Measurements from ENCODE around the gene PTPRD.

The PTPRD gene

DNA sequence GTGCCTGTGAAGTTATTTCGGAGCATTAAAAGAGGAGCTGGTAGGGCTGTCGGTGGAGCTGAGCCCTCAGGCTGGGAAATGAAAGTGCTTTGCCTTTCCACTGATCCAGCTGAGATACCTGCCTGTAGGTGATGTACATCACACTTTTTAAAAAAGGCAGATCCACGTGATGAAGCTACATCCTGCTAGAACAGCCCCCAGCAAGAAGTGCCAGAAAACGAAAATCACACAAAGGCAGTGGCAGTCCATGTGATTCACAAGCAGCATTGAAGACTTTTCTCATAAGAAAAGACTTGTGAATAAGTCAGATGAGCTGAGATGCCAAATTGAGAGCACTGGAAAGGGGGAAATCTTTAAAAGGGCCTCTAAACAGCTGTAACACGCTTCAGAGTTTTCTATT, 765.1 kb downstream of the PTPRD start:
- no peak for DNase-seq

DNA sequence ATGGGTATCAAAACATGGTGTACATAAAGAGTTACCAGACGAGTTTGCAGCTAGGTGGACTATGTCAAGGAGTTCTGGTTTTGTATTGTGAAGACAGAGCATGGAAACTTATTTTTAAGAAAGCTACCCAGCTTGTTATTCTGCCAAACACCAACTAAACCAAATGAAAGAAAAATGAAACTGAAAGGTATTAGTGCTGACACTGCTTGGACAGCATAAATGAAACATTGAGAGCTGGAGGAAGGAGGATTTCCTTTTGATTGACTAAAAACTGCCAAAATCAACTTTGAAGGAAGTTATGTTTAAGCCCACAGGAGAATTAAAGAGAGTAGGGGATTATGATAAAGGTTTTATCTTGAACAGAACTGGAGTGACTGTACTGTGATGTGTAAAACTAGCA, 766.2 kb downstream of the PTPRD start:
- DNase-seq = no peak

GRCh38 chr9:9820436-9820835, 792.4 kb downstream of the PTPRD start:
- no peak for DNase-seq

- no peak for DNase-seq
Measured at GRCh38 chr9:9819886-9820285, 792.9 kb downstream of the PTPRD start.

GRCh38 chr9:9817176-9817575, 795.6 kb downstream of the PTPRD start:
- no peak for DNase-seq

DNA sequence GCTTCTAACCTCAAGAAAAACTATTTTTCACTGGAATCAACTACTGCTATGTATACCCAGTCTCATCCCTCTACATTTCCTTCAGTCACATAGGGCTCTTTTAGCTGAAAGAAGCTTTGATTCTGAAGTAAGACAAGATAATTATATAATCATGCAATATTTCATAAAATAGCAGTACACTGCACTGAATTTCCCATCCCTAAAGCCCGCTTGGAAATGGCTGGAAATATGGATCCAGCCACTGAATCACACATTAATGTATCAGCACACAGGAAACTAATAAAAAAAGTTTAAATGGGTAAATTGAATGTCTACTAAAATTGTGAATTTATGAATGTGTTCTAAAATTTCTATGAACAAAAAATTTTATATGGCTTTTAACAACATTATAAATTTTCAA, 808.7 kb downstream of the PTPRD start:
- no peak for DNase-seq

DNA sequence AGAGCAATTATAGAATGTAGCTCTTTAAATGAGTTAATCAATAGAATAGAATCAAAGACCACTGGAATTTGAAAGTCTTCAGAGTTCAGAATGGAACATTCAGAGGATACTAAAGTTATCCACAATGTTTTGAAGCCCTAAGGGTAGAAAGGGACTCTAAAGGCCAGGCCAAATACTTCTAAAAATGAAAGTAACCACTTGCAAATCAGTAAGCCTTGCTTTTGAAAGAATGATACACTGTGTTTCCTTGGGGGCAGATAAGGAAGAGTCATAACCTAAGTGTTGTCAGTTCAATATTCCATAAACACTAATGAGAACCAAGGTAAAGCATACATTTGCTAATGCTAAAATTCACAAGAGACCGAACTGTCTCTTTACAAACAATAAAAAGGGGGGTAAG, 813.5 kb downstream of the PTPRD start:
- no peak for DNase-seq

DNA sequence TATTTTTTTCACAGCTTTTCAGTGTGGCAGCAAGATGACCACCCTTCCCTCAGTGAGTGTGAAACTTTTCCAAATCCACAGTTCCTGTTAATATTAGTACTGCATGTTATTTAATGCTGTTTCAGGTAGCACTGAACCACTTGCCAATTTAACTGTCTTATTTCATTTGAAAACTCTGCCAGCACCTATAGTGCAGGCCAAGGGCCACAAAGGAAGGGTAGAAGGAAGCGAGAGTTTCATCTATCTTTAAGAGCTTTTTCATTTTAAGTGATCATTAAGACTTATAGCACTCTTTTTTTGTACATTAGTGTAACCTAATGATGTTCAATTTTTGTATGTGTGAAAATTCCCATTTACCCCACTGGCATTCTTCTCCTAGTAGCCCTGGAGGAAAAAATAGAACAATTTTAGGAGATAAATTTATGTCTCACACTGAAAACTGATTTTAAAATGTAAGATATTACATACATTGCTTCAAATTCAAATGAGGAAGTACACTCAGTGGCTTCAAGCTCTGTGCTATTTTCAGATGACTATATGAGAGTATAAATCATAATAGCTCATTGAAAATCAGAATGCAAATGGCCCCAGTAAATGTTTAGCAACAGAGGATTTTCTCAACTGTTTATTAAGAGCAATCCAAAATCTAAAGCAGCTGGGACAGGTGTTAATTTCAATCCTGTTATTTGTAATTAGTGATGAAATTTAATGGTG, 820.5 kb downstream of the PTPRD start:
- no peak for DNase-seq

DNA sequence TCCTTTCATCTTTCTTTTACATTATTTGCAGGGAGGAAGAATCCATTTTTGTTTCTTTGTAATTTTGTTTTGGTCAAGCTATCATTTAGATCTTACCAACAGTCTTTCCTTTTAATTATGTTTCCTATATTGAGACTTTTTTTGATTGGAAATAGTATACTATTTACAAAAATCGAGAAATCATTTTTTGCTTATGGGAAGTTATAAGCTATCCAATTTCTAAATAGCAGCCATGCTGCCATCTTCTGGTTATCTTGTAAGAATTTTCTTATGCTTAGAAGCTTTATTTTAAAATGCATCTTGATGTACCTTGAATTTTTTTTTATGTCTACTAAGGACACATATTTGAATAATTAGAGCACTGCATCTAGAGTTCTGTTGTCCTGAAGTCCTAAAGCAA, 821.2 kb downstream of the PTPRD start:
- peak in 1 of 2 experiments; percentile 44 for DNase-seq

GRCh38 chr9:9790216-9790872, 822.5 kb downstream of the PTPRD start:
- DNase-seq = peak; percentile 75 to 84

- DNase-seq = no peak
Measured at GRCh38 chr9:9783711-9784110, 829.1 kb downstream of the PTPRD start.

- no peak for DNase-seq
Measured at GRCh38 chr9:9783211-9783610, 829.6 kb downstream of the PTPRD start.

- no peak for DNase-seq
Measured at GRCh38 chr9:9778293-9778692, 834.5 kb downstream of the PTPRD start.

DNA sequence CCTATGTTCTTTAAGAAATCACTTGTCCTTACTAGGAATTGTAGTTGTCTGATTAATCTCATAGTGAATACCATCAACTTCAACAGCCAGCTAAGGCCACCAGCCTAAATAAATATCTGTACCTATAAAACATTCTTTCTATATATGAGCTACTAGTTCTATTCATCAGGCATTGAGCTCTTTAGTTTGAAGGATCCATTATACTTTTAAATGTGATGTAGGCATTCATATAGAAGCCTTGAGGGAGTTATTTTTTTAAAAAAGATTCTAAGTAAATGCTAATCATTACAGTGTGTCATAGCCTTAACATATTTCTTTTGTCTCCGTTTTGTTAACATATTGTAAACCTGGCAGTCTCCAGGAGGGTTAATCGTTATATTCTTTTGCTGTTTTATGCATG, 838.3 kb downstream of the PTPRD start:
- no peak for DNase-seq

DNA sequence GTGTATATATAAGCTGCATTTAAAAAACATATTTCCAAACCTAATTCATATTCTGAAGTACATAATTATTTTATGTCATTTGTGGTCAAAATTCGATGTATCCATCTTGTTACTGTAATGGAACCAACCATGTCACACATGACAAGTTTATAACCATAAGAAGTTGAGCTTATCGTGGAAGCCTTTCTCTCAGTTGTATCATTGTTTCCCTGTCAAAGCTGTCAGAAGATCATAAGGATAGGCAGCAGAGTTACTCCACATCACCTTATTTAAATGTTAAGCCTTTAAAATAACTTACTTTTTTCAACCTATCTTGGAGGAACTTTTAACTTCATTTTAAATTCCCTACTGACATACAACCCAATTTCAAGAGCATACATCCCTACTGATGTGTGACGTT, 841.5 kb downstream of the PTPRD start:
- DNase-seq = no peak

DNA sequence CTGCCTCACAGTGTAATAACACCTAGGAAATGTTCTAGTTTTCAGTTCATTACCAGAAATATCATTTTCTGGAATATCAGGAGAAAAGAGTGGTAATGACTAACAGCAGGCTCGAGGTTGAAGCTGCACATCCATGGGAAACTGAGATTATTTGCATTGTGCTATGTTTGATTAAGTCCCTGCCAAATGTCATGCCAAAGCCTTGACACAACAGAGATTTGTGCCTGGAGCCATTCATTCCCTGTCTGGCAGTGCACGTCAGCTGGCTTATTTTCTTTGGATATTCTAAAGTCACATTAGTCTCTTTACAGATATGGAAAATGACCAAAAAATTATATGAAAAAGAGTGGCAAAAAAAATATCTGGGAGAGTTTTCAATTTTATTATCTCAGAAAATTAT, 848.0 kb downstream of the PTPRD start:
- DNase-seq = peak in 1 of 2 experiments; percentile 45

GRCh38 chr9:9754186-9754585, 858.6 kb downstream of the PTPRD start:
- DNase-seq = no peak

DNA sequence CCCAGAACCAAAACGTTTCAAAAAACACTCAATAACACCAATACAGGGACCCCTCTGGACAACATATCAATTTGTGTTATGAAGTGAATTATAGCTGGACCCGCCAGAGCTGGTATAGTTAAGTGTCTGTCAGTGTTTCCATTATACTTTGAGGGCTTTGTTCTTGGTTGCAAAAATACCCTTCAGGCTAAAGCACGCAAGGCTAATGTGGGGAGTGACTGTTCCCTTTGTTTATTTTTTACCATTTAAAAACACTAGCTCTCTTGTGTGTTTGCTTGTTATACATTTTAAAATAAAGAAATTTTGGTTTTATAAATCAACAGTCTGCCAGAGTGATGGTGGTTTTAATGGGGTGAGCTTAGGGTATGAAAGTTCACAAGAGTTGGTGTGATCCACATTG, 859.5 kb downstream of the PTPRD start:
- no peak for DNase-seq

- DNase-seq = no peak
Measured at GRCh38 chr9:9752722-9753121, 860.1 kb downstream of the PTPRD start.

DNA sequence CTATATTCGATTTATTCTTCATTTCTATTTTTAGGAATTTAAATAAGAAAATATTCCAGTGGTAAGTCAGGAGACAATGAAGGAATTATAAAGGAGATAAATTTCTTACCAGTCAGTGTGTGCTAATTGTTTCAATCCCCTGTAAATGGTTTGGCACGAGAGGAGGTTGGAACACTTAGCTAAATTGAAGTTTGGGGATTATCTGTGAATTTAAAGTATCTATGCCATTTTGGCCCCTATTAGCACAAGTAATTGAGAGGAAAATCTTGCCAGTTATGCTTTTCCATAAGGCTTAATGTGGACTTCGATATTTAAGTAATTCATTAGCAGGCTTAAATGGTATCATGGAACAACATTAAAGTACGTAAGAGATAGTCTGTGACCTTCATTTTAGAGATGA, 860.8 kb downstream of the PTPRD start:
- DNase-seq = no peak

GRCh38 chr9:9750719-9751118, 862.1 kb downstream of the PTPRD start:
- no peak for DNase-seq

DNA sequence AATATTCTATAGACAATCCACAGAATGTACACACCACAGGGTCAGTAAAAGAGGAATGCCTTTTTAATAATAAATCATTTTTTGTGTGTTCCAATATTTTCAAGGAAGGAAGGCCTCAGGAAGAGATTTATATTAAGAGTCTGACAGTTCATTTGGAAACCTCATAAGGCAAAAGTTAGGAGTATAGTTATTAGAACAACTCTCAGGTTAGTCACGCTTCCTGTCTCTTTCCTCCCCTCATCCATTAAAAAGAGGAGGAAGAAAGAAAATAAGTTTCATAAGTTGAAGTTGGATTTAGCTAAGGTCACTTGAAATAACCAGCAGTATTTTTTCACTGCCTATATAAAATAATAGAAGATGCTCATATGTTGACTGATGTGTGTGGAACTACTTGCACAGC, 863.2 kb downstream of the PTPRD start:
- no peak for DNase-seq

- DNase-seq = no peak
Measured at GRCh38 chr9:9747787-9748186, 865.0 kb downstream of the PTPRD start.

GRCh38 chr9:9746826-9747225, 866.0 kb downstream of the PTPRD start:
- DNase-seq = no peak

- DNase-seq = no peak
Measured at GRCh38 chr9:9743822-9744221, 869.0 kb downstream of the PTPRD start.
